CD14-positive monocyte (primary cell): Measurements from ENCODE around the gene TAS2R42. TPM values are rescaled to one million over a fixed set of nuclear protein-coding genes. Genes with fewer than 3 reads are reported as not detected.

ENCODE experiments used
- DNase-seq, 3 donors: peaks; one replicate each; pipeline ENCODE4 v3.0.0-alpha.2; 2011 to 2022
- H2AFZ ChIP-seq: 2 replicates; pipeline ENCODE4 v1.6.0; 2012; ENCODE audit warnings: mild to moderate bottlenecking, low read depth, low read length, inconsistent platforms; ENCODE audit not compliant: insufficient read depth, poor library complexity, severe bottlenecking
- H3K27ac ChIP-seq, 2 donors: 1 replicate in 1 of 2; 2 replicates in 1 of 2; pipeline ENCODE4 v1.5.1; 2012 to 2013; ENCODE audit warnings: low read length in 2 of 2, control low read depth in 1 of 2, inconsistent platforms in 1 of 2, low read depth in 1 of 2, mild to moderate bottlenecking in 1 of 2
- H3K27me3 ChIP-seq, 2 donors: one replicate each; pipeline versions ENCODE4 v1.6.0 to v1.6.1; 2011 to 2013; ENCODE audit warnings: low read length in 2 of 2; ENCODE audit not compliant: control insufficient read depth in 2 of 2, insufficient read depth in 2 of 2
- H3K36me3 ChIP-seq, 2 donors: replicated peaks in 1 of 2; 1 replicate in 1 of 2; 2 replicates in 1 of 2; pipeline versions ENCODE4 v1.5.1 to v1.6.1; 2012 to 2013; ENCODE audit warnings: low read length in 2 of 2, control low read depth in 1 of 2, inconsistent platforms in 1 of 2, mild to moderate bottlenecking in 1 of 2; ENCODE audit not compliant: insufficient read depth in 2 of 2, control insufficient read depth in 1 of 2
- H3K4me1 ChIP-seq, 2 donors: 1 replicate in 1 of 2; 2 replicates in 1 of 2; pipeline versions ENCODE4 v1.5.1 to v1.6.1; 2012 to 2013; ENCODE audit warnings: low read length in 2 of 2, control low read depth in 1 of 2, inconsistent platforms in 1 of 2, mild to moderate bottlenecking in 1 of 2, moderate library complexity in 1 of 2; ENCODE audit not compliant: insufficient read depth in 2 of 2, control insufficient read depth in 1 of 2
- H3K4me2 ChIP-seq: replicated peaks from 2 replicates; pipeline ENCODE3; 2012; ENCODE audit warnings: low read length, moderate library complexity, mild to moderate bottlenecking; ENCODE audit not compliant: poor library complexity, severe bottlenecking; ENCODE audit errors: extremely low read depth
- H3K4me3 ChIP-seq, 3 experiments: fragments of 200-600 bp in 1 of 3; sonication (generic) in 1 of 3; replicated peaks in 1 of 3; 1 replicate in 2 of 3; 2 replicates in 1 of 3; pipeline ENCODE4 v1.5.1; 2011 to 2013; ENCODE audit warnings: low read length in 3 of 3, mild to moderate bottlenecking in 3 of 3, control low read depth in 2 of 3, low read depth in 2 of 3, inconsistent platforms in 1 of 3, moderate library complexity in 1 of 3
- H3K79me2 ChIP-seq: 2 replicates; pipeline ENCODE4 v1.6.0; 2012; ENCODE audit warnings: mild to moderate bottlenecking, control low read depth, inconsistent platforms, low read length, moderate library complexity; ENCODE audit not compliant: insufficient read depth
- H3K9ac ChIP-seq: 2 replicates; pipeline ENCODE4 v1.6.0; 2017; ENCODE audit warnings: low read length, mild to moderate bottlenecking; ENCODE audit not compliant: insufficient read depth, poor library complexity, severe bottlenecking
- H3K9me3 ChIP-seq, 2 donors: replicated peaks in 1 of 2; 1 replicate in 1 of 2; 2 replicates in 1 of 2; pipeline versions ENCODE4 v1.5.1 to v1.6.1; 2012 to 2013; ENCODE audit warnings: low read length in 2 of 2, control low read depth in 1 of 2; ENCODE audit not compliant: control insufficient read depth in 1 of 2, insufficient read depth in 1 of 2
- H4K20me1 ChIP-seq: 2 replicates; pipeline ENCODE4 v1.6.0; 2012; ENCODE audit warnings: mild to moderate bottlenecking, low read length, control low read depth, moderate library complexity; ENCODE audit not compliant: insufficient read depth
- H3K27ac Mint-ChIP-seq, 7 donors: one replicate each; pipeline ENCODE4 v1.8.0; 2020; ENCODE audit warnings: mild to moderate bottlenecking in 7 of 7, mixed read lengths in 7 of 7, moderate library complexity in 6 of 7, inconsistent platforms in 2 of 7
- H3K27me3 Mint-ChIP-seq, 3 donors: one replicate each; pipeline ENCODE4 v1.8.0; 2021 to 2022; ENCODE audit warnings: low read depth in 3 of 3, mild to moderate bottlenecking in 3 of 3, mixed read lengths in 3 of 3, moderate library complexity in 3 of 3, inconsistent platforms in 1 of 3
- H3K36me3 Mint-ChIP-seq, 2 donors: one replicate each; pipeline ENCODE4 v1.8.0; 2020; ENCODE audit warnings: mixed read lengths in 2 of 2, inconsistent platforms in 1 of 2, mild to moderate bottlenecking in 1 of 2
- H3K4me1 Mint-ChIP-seq: one replicate; pipeline ENCODE4 v1.8.0; 2020; ENCODE audit warnings: mild to moderate bottlenecking, mixed read lengths
- H3K4me3 Mint-ChIP-seq, 2 donors: one replicate each; pipeline ENCODE4 v1.8.0; 2020; ENCODE audit warnings: mild to moderate bottlenecking in 2 of 2, mixed read lengths in 2 of 2, moderate library complexity in 1 of 2
- H3K9me3 Mint-ChIP-seq, 7 donors: one replicate each; pipeline ENCODE4 v1.8.0; 2020 to 2022; ENCODE audit warnings: mixed read lengths in 7 of 7, mild to moderate bottlenecking in 6 of 7, moderate library complexity in 6 of 7, inconsistent platforms in 2 of 7
- CTCF ChIP-seq: fragments of 200-600 bp; IDR thresholded peaks from one replicate; pipeline ENCODE4 v1.8.0; 2022; ENCODE audit warnings: antibody characterized with exemption, mild to moderate bottlenecking
- WGBS: methylation state at CpG from one replicate; pipeline ENCODE4 v1.1.5; 2013; ENCODE audit warnings: missing lambda C conversion rate; ENCODE audit not compliant: insufficient coverage; 5-methylcytosine and 5-hydroxymethylcytosine counted together
- intact Hi-C, 2 donors: fragments of 100-400 bp; cut with micrococcal nuclease; formaldehyde crosslinking; loops; one replicate each; pipeline versions ENCODE4 v1.15.0 to v1.15.1; 2023
- polyA minus RNA-seq: library from RNA; depleted of rRNA, polyadenylated mRNA; stranded (reverse); fragments of >200 nt; gene quantifications from 2 replicates; pipeline ENCODE4 v1.2.3, GENCODE V29; 2012
- polyA plus RNA-seq, 3 donors: library from polyadenylated mRNA; depleted of rRNA in 1 of 3; unstranded in 2 of 3; stranded (reverse) in 1 of 3; fragments of 300-500 nt in 2 of 3; fragments of >200 nt in 1 of 3; fragmentation: Illumina TruSeq in 2 of 3; gene quantifications; 1 replicate in 2 of 3; 2 replicates in 1 of 3; pipeline ENCODE4 v1.2.3, GENCODE V29; 2012 to 2021
- total RNA-seq, 12 experiments: library from RNA in 1 of 12; stranded (reverse) in 1 of 12; fragments of 120-200 nt in 1 of 12; gene quantifications; one replicate each; pipeline ENCODE4 v1.2.4 and lab custom pipeline; 2013 to 2026; ENCODE audit warnings: mixed read lengths in 6 of 12, inconsistent platforms in 1 of 12

The TAS2R42 gene, protein sequence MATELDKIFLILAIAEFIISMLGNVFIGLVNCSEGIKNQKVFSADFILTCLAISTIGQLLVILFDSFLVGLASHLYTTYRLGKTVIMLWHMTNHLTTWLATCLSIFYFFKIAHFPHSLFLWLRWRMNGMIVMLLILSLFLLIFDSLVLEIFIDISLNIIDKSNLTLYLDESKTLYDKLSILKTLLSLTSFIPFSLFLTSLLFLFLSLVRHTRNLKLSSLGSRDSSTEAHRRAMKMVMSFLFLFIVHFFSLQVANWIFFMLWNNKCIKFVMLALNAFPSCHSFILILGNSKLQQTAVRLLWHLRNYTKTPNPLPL
- not detected for total RNA-seq (2013)
- polyA plus RNA-seq = not detected
- not detected in 2 replicates for polyA minus RNA-seq
- 0 to 0.69 (median 0) reads per million in 11 experiments for total RNA-seq (lab: John Stamatoyannopoulos, UW)

DNA sequence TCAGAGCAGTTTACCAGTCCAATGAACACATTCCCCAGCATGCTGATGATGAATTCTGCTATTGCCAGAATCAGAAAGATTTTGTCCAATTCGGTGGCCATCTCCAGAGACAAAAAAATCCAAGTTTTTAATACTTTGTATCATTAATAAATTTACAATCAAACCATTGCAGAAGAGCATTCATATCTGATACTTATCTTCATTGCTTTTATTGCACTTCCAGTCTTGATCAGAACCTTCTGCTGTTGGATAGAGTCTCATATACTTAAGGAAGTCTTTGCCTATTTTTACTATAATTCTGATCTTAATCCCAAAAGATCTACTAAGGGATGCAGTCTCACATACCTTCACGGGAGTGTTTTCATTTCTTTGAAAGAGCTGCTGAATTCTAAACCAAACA, at the start of gene TAS2R42:
TSS of gene TAS2R42 (minus strand) at position 101 of the 400 bp plus-strand sequence. CDS start at position 101, 0 bp downstream.
- H3K4me3 Mint-ChIP-seq = no peak within 1 kb of the TSS
- H2AFZ ChIP-seq = no peak within 1 kb of the TSS
- H3K4me1 Mint-ChIP-seq = no peaks in the 10 kb centered on the region
- no peak within 1 kb of the TSS for H3K9ac ChIP-seq
- peaks cover 0 to 3% (median 0%) of the 10 kb centered on the region in 7 donors for H3K9me3 Mint-ChIP-seq
- intact Hi-C loops = no loop called here
- DNase-seq = no peak
- no peaks in the 10 kb centered on the region for H4K20me1 ChIP-seq
- H3K79me2 ChIP-seq = no peaks in the 10 kb centered on the region
- no peaks in the 10 kb centered on the region for H3K36me3 ChIP-seq
- no CpG with 5 or more reads among the region's 2 CpGs for WGBS
- no peak within 1 kb of the TSS for H3K4me2 ChIP-seq
- no peaks in the 10 kb centered on the region for H3K4me1 ChIP-seq
- no peak within 1 kb of the TSS for H3K27ac Mint-ChIP-seq
- no peak within 1 kb of the TSS for H3K4me3 ChIP-seq
- H3K27me3 ChIP-seq = no peaks in the 10 kb centered on the region
- H3K36me3 Mint-ChIP-seq = no peaks in the 10 kb centered on the region
- TF ChIP-seq CTCF = no peak
- H3K9me3 ChIP-seq = no peaks in the 10 kb centered on the region
- H3K27me3 Mint-ChIP-seq = peaks cover 0 to 3% (median 0%) of the 10 kb centered on the region in 3 donors
- H3K27ac ChIP-seq = no peak within 1 kb of the TSS

DNA sequence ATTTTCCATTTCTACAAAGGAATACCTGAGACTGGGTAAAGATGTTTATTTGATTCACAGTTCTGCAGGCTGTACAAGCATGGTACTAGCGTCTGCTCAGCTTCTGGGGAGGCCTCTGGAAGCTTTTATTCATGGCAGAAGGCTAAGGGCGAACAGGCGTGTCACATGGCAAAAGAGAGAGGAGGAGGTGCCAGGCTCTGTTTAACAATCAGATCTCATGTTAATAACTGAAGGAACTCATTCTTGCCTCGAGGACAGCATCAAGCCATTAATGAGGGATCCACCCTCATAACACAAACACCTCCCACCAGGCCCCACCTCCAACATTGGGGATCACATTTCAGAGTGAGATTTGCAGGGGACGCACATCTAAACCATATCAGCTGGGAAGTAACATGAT, 46.8 kb upstream of the TAS2R42 start:
- no peak for DNase-seq
- no peak overlapping the region for H3K27ac Mint-ChIP-seq
- H3K4me1 ChIP-seq = no peaks in the 10 kb centered on the region
- peaks cover 0 to 4% (median 1%) of the 10 kb centered on the region in 3 donors for H3K27me3 Mint-ChIP-seq
- no peaks in the 10 kb centered on the region for H3K36me3 ChIP-seq
- H3K79me2 ChIP-seq = no peaks in the 10 kb centered on the region
- H3K9me3 ChIP-seq = no peaks in the 10 kb centered on the region
- TF ChIP-seq CTCF = no peak
- H3K4me2 ChIP-seq = no peak overlapping the region
- 83% methylated on average over 2 of the region's 5 CpGs for WGBS
- H3K27ac ChIP-seq = no peak overlapping the region
- no peak overlapping the region for H3K4me3 Mint-ChIP-seq
- H3K4me1 Mint-ChIP-seq = no peaks in the 10 kb centered on the region
- no peak overlapping the region for H2AFZ ChIP-seq
- H3K9me3 Mint-ChIP-seq = peaks cover 0 to 3% (median 0%) of the 10 kb centered on the region in 7 donors
- H3K27me3 ChIP-seq = no peaks in the 10 kb centered on the region
- no peaks in the 10 kb centered on the region for H3K36me3 Mint-ChIP-seq
- no peak overlapping the region for H3K9ac ChIP-seq
- H4K20me1 ChIP-seq = no peaks in the 10 kb centered on the region
- intact Hi-C loops = no loop called here
- H3K4me3 ChIP-seq = no peak overlapping the region
